ENCODE results near the gene TFCP2. TPM values are rescaled to one million over a fixed set of nuclear protein-coding genes. Genes with fewer than 3 reads are reported as not detected.
"Not testable (repeated sequence)": the region's sequence is repeated elsewhere in the genome, so short reads cannot be mapped to it uniquely, and the experiment has no call there.

TFCP2 gene
- total RNA-seq (2014; rRNA removed; shearing (Covaris generic)), result 9.0 and 20.2 TPM in 2 replicates
- polyA plus RNA-seq (2016; fragmentation: Nextera tagmentation; extraction: Ambion mirVana), result 10.8 and 12.4 TPM in 2 replicates

- H3K4me3 ChIP-seq, result peak within 1 kb of the TSS; percentile 90
- H3K79me2 ChIP-seq (ENCODE audit: insufficient read depth), result peaks cover 47% of the 10 kb centered on the region
- in situ Hi-C loops (cut with MboI), result no loop called here
- no peaks in the 10 kb centered on the region for H3K27me3 ChIP-seq (replicated peaks; ENCODE audit: insufficient read depth)
- H3K4me2 ChIP-seq (ENCODE audit: unreplicated experiment), result peak within 1 kb of the TSS; percentile 85
- TF ChIP-seq EZH2phosphoT487 (IDR thresholded peaks at IDR 0.05; ENCODE audit: insufficient read depth, low read depth) (no peak), EZH2 (IDR thresholded peaks at IDR 0.05; ENCODE audit: insufficient read depth, poor library complexity, severe bottlenecking) (no peak)
- no peaks in the 10 kb centered on the region for H4K20me1 ChIP-seq (ENCODE audit: insufficient read depth)
- H2AFZ ChIP-seq, result peak within 1 kb of the TSS; percentile 98
- no peaks in the 10 kb centered on the region for H3K9me2 ChIP-seq (ENCODE audit: insufficient read depth)
- DNase-seq, result peak; percentile 99
- peaks cover 13% of the 10 kb centered on the region; the same call in 1 of the 2 replicates for H3F3A ChIP-seq (ENCODE audit: insufficient read depth)
- peak within 1 kb of the TSS; percentile 95 for H3K9ac ChIP-seq
- no peaks in the 10 kb centered on the region for H3K36me3 ChIP-seq (ENCODE audit: low read depth)
- peaks cover 14% of the 10 kb centered on the region for H3K4me1 ChIP-seq (ENCODE audit: insufficient read depth)
- H3K9me3 ChIP-seq (ENCODE audit: low read depth), result no peaks in the 10 kb centered on the region
- H3K27ac ChIP-seq, result peak within 1 kb of the TSS; percentile 99
- WGBS, 2 experiments (ENCODE audit: low coverage in 1 of 2, low lambda C conversion rate in 2 of 2, missing lambda C conversion rate in 2 of 2), result 1 to 2% methylated on average over 55 to 57 of the region's 58 CpGs
Measured at GRCh38 chr12:51172515-51173431, at the start of gene TFCP2. TFCP2 (minus strand) TSS chr12:51173135; CDS start chr12:51172422, 713 bp downstream.

GRCh38 chr12:51222461-51222860, 49.5 kb upstream of the TFCP2 start:
- H3K27ac ChIP-seq, result no peak overlapping the region
- no peaks in the 10 kb centered on the region for H3F3A ChIP-seq (ENCODE audit: insufficient read depth)
- 68 to 76% methylated on average over 7 of the region's 7 CpGs for WGBS, 2 experiments (ENCODE audit: low coverage in 1 of 2, low lambda C conversion rate in 2 of 2, missing lambda C conversion rate in 2 of 2)
- no peaks in the 10 kb centered on the region for H3K27me3 ChIP-seq (replicated peaks; ENCODE audit: insufficient read depth)
- H4K20me1 ChIP-seq (ENCODE audit: insufficient read depth), result no peaks in the 10 kb centered on the region
- H3K9me2 ChIP-seq (ENCODE audit: insufficient read depth), result no peaks in the 10 kb centered on the region
- no peak overlapping the region for H2AFZ ChIP-seq
- no peaks in the 10 kb centered on the region for H3K79me2 ChIP-seq (ENCODE audit: insufficient read depth)
- no peak overlapping the region for H3K4me3 ChIP-seq
- 0 out of 2 replicates have a peak, but pooled peaks cover 5% of the 10 kb centered on the region for H3K4me1 ChIP-seq (ENCODE audit: insufficient read depth)
- H3K9me3 ChIP-seq (ENCODE audit: low read depth), result no peaks in the 10 kb centered on the region
- no peak for DNase-seq
- TF ChIP-seq EZH2phosphoT487 (IDR thresholded peaks at IDR 0.05; ENCODE audit: insufficient read depth, low read depth) (no peak), EZH2 (IDR thresholded peaks at IDR 0.05; ENCODE audit: insufficient read depth, poor library complexity, severe bottlenecking) (no peak)
- H3K9ac ChIP-seq, result no peak overlapping the region
- no peaks in the 10 kb centered on the region for H3K36me3 ChIP-seq (ENCODE audit: low read depth)
- no peak overlapping the region for H3K4me2 ChIP-seq (ENCODE audit: unreplicated experiment)
- in situ Hi-C loops (cut with MboI), result no loop called here

- H3K36me3 ChIP-seq (ENCODE audit: low read depth); H3K9me2 ChIP-seq (ENCODE audit: insufficient read depth); H3K27ac ChIP-seq; H3K9ac ChIP-seq; H3K27me3 ChIP-seq (replicated peaks; ENCODE audit: insufficient read depth); H3K4me3 ChIP-seq; H3K4me1 ChIP-seq (ENCODE audit: insufficient read depth); in situ Hi-C loops (cut with MboI); H3K9me3 ChIP-seq (ENCODE audit: low read depth); H3K4me2 ChIP-seq (ENCODE audit: unreplicated experiment); H2AFZ ChIP-seq; H3F3A ChIP-seq (ENCODE audit: insufficient read depth); H4K20me1 ChIP-seq (ENCODE audit: insufficient read depth); H3K79me2 ChIP-seq (ENCODE audit: insufficient read depth); DNase-seq: not testable (repeated sequence)
- 89 to 91% methylated on average over 12 of the region's 12 CpGs for WGBS, 2 experiments (ENCODE audit: low coverage in 1 of 2, low lambda C conversion rate in 2 of 2, missing lambda C conversion rate in 2 of 2)
Measured at GRCh38 chr12:51219857-51220256, 46.9 kb upstream of the TFCP2 start.

- H3K27ac ChIP-seq, result no peak overlapping the region
- H3K9ac ChIP-seq, result no peak overlapping the region
- H4K20me1 ChIP-seq (ENCODE audit: insufficient read depth), result no peaks in the 10 kb centered on the region
- H3K9me3 ChIP-seq (ENCODE audit: low read depth), result no peaks in the 10 kb centered on the region
- TF ChIP-seq EZH2 (IDR thresholded peaks at IDR 0.05; ENCODE audit: insufficient read depth, poor library complexity, severe bottlenecking) (no peak), EZH2phosphoT487 (IDR thresholded peaks at IDR 0.05; ENCODE audit: insufficient read depth, low read depth) (no peak)
- H2AFZ ChIP-seq, result no peak overlapping the region
- no peaks in the 10 kb centered on the region for H3K79me2 ChIP-seq (ENCODE audit: insufficient read depth)
- no peaks in the 10 kb centered on the region for H3K27me3 ChIP-seq (replicated peaks; ENCODE audit: insufficient read depth)
- in situ Hi-C loops (cut with MboI), result no loop called here
- H3F3A ChIP-seq (ENCODE audit: insufficient read depth), result peaks cover 8% of the 10 kb centered on the region
- no peak for DNase-seq
- H3K4me3 ChIP-seq, result no peak overlapping the region
- H3K4me1 ChIP-seq (ENCODE audit: insufficient read depth), result 0 out of 2 replicates have a peak, but pooled peaks cover 5% of the 10 kb centered on the region
- no peak overlapping the region for H3K4me2 ChIP-seq (ENCODE audit: unreplicated experiment)
- no peaks in the 10 kb centered on the region for H3K36me3 ChIP-seq (ENCODE audit: low read depth)
- no peaks in the 10 kb centered on the region for H3K9me2 ChIP-seq (ENCODE audit: insufficient read depth)
- WGBS, 2 experiments (ENCODE audit: low coverage in 1 of 2, low lambda C conversion rate in 2 of 2, missing lambda C conversion rate in 2 of 2), result 90 to 91% methylated on average over 5 of the region's 5 CpGs
Measured at GRCh38 chr12:51219322-51219721, 46.4 kb upstream of the TFCP2 start.
